ENCODE results near the gene ABCA8.
"Not testable (repeated sequence)": the region's sequence is repeated elsewhere in the genome, so short reads cannot be mapped to it uniquely, and the experiment has no call there.

Gene ABCA8

DNA sequence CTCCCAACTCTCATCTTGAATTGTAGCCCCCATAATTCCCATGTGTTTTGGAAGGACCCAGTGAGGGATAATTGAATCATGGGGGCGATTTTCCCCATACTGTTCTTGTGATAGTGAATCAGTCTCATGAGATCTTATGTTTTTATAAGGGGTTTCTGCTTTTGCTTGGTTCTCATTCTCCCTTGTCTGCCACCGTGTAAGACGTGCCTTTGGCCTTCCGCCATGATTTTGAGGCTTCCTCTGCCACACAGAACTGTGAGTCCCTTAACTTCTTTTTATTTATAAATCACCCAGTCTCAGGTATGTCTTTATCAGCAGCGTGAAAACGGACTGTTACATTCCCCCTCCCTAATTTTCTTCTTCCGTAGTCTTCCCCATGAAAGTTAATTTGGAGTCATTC is 124.0 kb downstream of the ABCA8 start:
- DNase-seq (ENCODE audit: low read depth in 2 of 3, low spot score in 2 of 3) = no peak

DNA sequence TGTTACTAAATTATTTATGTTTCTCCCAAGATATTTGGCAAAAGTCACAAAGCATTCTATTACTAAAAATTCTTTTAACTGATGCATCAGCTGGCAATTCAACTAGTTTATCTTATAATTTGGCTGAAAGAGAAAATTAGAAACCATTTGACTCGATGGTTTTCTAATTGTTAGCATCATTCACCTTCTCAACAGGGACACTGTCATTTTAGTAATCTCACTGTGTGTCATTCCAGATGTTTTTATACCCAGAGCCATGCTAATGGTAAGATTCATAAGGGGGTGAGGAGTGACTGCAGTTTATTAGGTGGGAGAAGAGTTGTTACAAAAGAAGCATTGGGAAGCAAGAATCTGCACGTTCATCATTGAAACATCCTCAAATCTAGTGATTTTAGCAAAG is 124.9 kb downstream of the ABCA8 start:
- no peak for DNase-seq (ENCODE audit: low read depth in 2 of 3, low spot score in 2 of 3)

DNA sequence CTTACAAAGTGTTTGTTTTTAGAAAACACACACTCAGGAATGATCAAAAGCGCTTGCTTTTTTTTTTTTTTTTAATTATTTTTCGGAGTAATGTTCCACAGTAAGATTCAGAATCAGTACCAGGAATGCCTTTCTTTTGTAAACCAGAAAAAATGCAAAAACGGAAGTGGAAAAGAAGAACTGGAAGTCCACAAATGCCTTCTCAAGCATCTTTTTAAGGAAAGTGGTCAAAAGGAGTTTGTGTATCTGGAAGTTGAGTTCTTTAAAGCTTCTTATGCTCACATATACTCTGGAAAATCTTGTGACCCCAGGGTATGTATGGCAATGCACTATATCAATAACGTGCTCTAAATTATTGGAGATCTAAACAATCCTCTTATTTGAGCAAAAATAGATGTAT is 126.0 kb downstream of the ABCA8 start:
- DNase-seq (ENCODE audit: low read depth in 2 of 3, low spot score in 2 of 3) = no peak

DNA sequence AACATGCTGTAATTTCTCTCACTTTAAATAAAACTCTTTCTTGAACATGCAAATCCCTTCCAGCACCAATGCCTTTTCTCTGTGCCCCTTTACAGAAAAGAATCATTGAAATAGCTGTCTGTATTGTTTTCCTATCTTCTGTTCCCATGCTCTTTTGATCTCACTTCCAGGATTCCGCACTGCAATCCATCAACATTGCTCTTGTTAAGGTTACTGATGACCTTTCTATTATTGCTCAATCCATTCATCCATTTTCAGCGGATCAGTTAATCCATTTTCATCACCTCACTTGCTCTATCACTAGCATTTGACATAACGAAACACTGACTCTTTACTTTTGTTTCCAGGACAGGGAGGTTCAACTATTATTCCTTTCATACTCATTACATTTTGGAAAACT is 130.5 kb downstream of the ABCA8 start:
- DNase-seq (ENCODE audit: low read depth in 2 of 3, low spot score in 2 of 3) = no peak

DNA sequence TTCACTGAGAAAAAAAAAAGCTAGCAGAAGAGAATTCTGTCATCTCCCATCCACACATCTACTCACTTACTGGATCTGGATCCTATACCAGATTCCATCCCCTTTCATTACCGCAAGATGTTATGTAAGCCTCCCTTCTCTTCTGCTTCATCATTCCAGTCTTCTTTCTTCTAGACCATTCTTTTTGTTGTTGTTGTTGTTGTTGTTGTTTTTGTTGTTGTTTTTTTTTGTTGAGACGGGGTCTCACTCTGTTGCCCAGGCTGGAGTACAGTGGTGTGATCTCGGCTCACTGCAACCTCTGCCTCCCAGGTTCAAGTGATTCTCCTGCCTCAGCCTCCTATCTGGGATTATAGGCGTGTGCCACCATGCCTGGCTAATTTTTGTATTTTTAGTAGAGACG is 131.0 kb downstream of the ABCA8 start:
- not testable (repeated sequence) for DNase-seq (ENCODE audit: low read depth in 2 of 3, low spot score in 2 of 3)

DNA sequence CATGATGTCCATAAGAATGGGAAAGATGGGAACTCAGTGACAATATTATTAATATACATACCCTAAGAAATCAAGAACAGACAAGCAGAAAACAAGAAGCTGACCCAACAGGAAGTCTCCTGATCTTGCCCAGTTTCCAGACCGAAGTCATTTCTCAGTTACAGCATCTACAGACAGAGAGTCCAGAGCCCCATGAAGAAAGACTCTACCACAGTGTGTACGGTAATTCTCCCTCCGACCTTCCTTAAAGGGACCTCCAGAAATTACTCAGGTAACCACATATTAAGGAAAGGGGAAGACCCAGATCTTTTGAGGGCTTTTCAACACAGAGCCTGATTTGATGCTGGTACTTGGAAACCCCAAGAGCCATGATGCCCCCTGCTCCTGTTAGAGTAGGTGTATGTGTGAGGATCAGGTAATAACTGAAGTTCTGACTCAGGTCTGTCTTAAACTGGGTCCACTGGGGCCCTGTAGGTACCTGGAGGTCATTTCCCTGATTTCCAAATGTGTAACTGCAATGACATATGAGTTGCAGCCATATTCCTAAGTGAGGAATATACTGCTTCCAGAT is 132.4 kb downstream of the ABCA8 start:
- DNase-seq (ENCODE audit: low read depth in 2 of 3, low spot score in 2 of 3) = no peak

DNA sequence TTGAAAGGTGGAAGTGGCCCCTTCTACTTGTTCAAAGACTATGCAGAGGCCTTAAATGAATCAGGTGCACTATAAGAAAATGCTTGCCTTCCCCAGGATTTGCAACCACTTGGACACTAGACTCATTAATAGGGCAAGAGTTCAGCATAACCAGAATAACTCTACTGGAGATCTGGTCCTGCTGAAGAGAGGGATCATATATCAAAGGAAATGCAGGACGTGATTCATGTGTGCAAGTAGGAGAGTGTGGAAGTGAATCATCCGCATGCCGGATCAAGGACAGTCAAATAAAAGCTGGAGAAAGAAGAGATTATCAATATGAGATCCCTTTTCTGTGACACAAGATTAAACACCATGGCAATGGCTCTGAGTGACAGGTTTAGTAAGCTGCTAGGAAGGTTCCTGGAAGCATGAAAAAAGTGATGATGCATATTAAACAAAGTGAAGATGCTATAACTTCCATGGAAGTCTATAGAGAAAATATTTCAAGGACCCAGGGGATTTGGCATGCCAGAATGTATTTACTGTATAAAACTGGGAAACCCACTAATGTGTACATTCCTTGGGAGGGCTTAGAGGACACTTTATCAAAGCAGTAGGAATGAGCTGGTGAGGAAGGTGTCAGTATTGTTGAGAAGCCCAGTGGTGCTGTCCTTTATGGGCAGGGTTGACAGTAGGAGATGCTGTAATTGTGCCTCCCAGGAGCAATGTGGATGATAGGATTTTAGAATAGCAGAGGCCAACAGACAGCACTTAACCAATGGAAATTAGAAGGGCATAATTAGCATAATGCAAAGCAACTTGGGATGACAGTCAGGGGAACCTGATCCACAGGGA is 133.1 kb downstream of the ABCA8 start:
- DNase-seq (ENCODE audit: low read depth in 2 of 3, low spot score in 2 of 3) = no peak

DNA sequence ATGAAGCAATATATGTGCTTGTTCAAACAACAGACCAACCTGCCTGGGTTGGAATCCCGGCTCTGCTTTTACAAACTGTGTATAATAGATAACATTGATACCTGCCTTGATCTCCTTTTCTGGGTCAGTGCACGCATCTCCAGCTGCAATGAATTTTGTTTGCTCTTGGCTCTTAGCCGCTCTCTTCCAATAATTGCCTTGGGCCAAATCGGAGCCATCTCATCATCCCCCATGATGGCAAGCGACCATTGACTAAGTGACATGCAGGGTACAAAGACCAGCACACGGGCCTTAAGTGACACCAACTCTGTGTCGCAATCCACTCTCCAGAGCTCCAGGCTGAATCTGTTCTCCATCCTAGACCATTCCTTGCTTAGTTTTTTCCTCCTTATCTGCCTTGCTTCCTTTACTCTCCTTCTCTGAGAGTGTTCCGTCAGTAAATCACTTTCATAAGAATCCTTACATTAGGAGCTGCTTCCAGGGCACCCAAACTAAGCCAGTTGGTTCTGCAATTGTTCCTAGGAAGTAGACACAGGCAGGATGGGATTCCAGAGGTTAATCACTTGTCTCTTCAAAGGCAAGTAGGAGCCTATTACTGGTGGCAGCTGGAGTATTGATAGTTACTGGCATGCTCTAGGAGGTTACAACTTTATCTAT is 134.2 kb downstream of the ABCA8 start:
- DNase-seq (ENCODE audit: low read depth in 2 of 3, low spot score in 2 of 3) = no peak

DNA sequence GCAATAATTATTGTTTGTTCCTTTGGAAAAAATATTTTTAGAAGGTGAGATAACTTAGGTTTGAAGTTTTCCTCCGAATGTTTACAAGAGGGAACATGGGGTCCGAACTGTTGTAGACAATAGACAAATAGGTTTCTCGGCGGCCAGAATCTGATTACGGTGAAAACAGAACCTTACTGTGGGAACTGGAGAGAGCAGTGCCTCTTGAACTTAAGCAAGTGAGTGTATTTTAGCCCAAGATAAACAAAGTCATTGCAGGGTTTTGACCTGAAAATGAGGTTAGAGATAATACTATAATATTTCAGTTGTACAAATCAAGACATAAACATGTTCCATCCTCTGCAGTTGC is 134.7 kb downstream of the ABCA8 start:
- no peak for DNase-seq (ENCODE audit: low read depth in 2 of 3, low spot score in 2 of 3)

DNA sequence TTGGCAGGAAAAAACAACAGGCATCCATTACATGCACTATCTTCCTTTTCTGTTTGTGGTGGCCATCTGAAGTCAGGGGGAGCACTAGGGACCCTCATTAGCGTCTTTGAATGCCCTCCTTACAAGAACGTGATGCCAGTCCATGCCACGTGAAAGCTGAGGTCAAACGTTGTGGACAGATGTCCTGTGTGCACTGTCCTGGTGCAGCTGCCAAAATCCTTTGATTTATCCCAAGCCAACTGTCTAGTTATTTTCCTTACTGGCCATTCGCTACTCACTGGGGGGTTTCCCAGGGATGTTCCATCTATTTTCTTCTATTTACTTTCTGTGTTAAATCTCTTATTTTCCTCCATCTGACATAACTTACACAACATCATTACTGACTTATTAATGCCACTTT is 135.7 kb downstream of the ABCA8 start:
- DNase-seq (ENCODE audit: low read depth in 2 of 3, low spot score in 2 of 3) = no peak
